ENCODE measurements around the gene PRRC2A. TPM values are rescaled to one million over a fixed set of nuclear protein-coding genes. Genes with fewer than 3 reads are reported as not detected.

Gene PRRC2A
- total RNA-seq, 3 donors from 2014 or later (not counting 1 experiment from before 2014, with no cell fraction given) = 264 to 294 (median 294) TPM

DNA sequence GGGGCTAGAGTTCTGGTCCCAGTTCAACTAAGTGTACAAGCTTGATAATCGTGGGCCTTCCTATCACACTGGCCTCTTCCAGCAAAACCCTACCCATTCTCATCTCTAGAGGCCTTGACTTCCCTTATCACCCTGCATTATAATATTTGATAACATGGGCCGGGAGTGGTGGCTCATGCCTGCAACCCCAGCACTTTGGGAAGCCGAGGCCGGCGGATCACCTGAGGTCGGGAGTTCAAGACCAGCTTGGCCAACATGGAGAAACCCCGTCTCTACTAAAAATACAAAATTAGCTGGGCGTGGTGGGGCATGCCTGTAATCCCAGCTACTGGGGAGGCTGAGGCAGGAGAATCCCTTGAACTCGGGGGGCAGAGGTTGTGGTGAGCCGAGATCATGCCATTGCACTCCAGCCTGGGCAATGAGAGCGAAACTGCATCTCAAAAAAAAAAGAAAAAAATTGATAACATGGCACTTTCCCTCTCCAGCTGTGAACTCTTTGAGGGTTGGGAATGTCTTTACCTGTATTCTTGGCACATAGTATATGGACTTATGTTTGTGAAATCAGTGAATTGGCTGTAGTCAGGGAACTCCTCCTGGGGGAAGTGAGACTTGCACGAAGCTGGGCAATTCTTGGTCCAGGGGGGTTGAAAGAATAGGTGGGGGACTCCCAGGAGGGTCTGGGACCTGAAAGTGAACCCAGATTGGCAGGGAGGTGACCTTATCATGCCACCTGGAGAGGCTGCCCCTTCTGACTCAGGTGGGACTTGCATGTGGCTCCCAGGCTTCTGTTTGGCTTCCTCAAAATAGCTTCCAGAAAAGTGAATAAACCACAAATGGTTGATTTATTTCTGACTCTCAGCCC lies 41.0 kb downstream of the PRRC2A start:
- peak overlapping the region; percentile 88 for H3K4me3 ChIP-seq (ENCODE audit: low read length)
- DNase-seq = no peak

GRCh38 chr6:31662124-31662723 lies 41.7 kb downstream of the PRRC2A start:
- no peak for TF ChIP-seq CTCF (IDR thresholded peaks at IDR 0.05)
- no peaks in the 10 kb centered on the region for H3K36me3 Mint-ChIP-seq
- peak overlapping the region; percentile 53 for H3K4me3 Mint-ChIP-seq
- Histone ChIP-seq H3K27me3 (ENCODE audit: control insufficient read depth, insufficient read depth, low read length) (no peaks in the 10 kb centered on the region), H3K27ac (ENCODE audit: low read length) (no peak overlapping the region), H3K4me1 (ENCODE audit: control insufficient read depth, insufficient read depth, low read length) (peaks cover 76% of the 10 kb centered on the region), H3K36me3 (ENCODE audit: control insufficient read depth, insufficient read depth, low read length) (peaks cover 23% of the 10 kb centered on the region), H3K9me3 (ENCODE audit: control insufficient read depth, insufficient read depth, low read length) (no peaks in the 10 kb centered on the region), H3K4me3 (ENCODE audit: low read length) (no peak overlapping the region)
- no peaks in the 10 kb centered on the region for H3K9me3 Mint-ChIP-seq
- H3K27me3 Mint-ChIP-seq (ENCODE audit: low read depth in 2 of 2) = no peaks in the 10 kb centered on the region
- ATAC-seq (no peak), DNase-seq (no peak)
- intact Hi-C loops (cut with micrococcal nuclease) = loop anchor here (5.0 to 10.0 kb wide), 2 partner anchors 105 to 513 kb away; partner anchors contain the start of genes AGPAT1 and RNF5
- peaks cover 62 to 78% of the 10 kb centered on the region in 2 donors for H3K4me1 Mint-ChIP-seq
- 96% methylated on average over 12 of the region's 12 CpGs for WGBS (ENCODE audit: insufficient coverage)
- H3K27ac Mint-ChIP-seq = peak overlapping the region in 1 of 2 donors; percentile 89

More for the DNA sequence above, 41.0 kb downstream of the PRRC2A start:
- TF ChIP-seq CTCF (IDR thresholded peaks at IDR 0.05) = no peak
- WGBS (ENCODE audit: insufficient coverage) = 96% methylated on average over 12 of the region's 12 CpGs
- Mint-ChIP-seq H3K4me3 (peak overlapping the region; percentile 90), H3K4me1 (peaks cover 58 to 75% of the 10 kb centered on the region in 2 donors), H3K9me3 (no peaks in the 10 kb centered on the region), H3K27me3 (ENCODE audit: low read depth in 2 of 2) (no peaks in the 10 kb centered on the region), H3K27ac (peak overlapping the region; percentile 83 to 89), H3K36me3 (no peaks in the 10 kb centered on the region)
- H3K36me3 ChIP-seq (ENCODE audit: control insufficient read depth, insufficient read depth, low read length) = peaks cover 21% of the 10 kb centered on the region
- intact Hi-C loops (cut with micrococcal nuclease) = loop anchor here (5.0 to 10.0 kb wide), 2 partner anchors 104 to 513 kb away; partner anchors contain the start of genes AGPAT1 and RNF5
- no peaks in the 10 kb centered on the region for H3K9me3 ChIP-seq (ENCODE audit: control insufficient read depth, insufficient read depth, low read length)
- H3K4me1 ChIP-seq (ENCODE audit: control insufficient read depth, insufficient read depth, low read length) = peaks cover 72% of the 10 kb centered on the region
- ATAC-seq = no peak
- no peaks in the 10 kb centered on the region for H3K27me3 ChIP-seq (ENCODE audit: control insufficient read depth, insufficient read depth, low read length)
- peak overlapping the region; percentile 69 for H3K27ac ChIP-seq (ENCODE audit: low read length)

DNA sequence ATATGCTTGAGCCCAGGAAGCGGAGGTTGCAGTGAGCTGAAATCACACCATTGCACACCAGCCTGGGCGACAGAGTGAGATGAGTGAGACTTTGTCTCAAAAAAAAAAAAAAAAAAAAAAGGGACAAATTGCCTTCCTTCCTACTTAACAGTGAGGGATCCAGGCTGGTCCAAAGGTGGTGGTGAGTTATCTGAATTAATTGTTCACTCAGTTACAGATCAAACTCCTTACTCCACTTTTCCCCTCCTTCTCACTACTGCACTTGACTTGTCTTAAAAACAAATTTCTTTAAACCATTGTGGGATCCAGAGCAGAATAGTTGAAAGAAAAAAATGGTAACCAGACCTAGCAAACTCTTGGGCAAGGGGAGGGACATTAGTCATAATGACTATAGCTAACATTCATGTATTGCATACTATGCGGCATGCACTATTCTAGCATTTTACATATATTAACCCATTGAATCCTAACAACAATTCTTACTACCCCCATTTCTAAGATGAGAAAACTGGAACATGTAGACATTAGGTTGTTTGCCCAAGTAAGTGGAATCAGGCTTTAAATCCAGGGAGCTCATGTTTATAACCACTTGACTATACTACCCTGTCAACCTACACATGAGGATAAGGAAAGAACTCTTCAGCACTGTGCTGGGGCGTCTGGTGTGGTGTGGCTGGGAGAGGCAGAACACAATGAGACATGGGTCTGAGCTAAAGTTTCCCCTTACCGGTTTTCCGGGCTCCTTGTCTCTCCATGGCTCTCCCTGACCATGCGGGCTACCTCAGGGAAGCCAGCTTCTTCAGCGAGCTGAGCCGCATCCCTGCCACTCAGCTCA lies 42.8 kb downstream of the PRRC2A start:
- ATAC-seq (no peak), DNase-seq (no peak)
- Mint-ChIP-seq H3K4me1 (peaks cover 53 to 75% of the 10 kb centered on the region in 2 donors), H3K27ac (peak overlapping the region; percentile 97 to 100), H3K27me3 (ENCODE audit: low read depth in 2 of 2) (no peaks in the 10 kb centered on the region), H3K4me3 (peak overlapping the region; percentile 96), H3K9me3 (no peaks in the 10 kb centered on the region), H3K36me3 (no peaks in the 10 kb centered on the region)
- Histone ChIP-seq H3K4me1 (ENCODE audit: control insufficient read depth, insufficient read depth, low read length) (peaks cover 65% of the 10 kb centered on the region), H3K27me3 (ENCODE audit: control insufficient read depth, insufficient read depth, low read length) (no peaks in the 10 kb centered on the region), H3K36me3 (ENCODE audit: control insufficient read depth, insufficient read depth, low read length) (peaks cover 28% of the 10 kb centered on the region), H3K9me3 (ENCODE audit: control insufficient read depth, insufficient read depth, low read length) (no peaks in the 10 kb centered on the region), H3K4me3 (ENCODE audit: low read length) (no peak overlapping the region), H3K27ac (ENCODE audit: low read length) (peak overlapping the region; percentile 92)
- TF ChIP-seq CTCF (IDR thresholded peaks at IDR 0.05) = no peak
- intact Hi-C loops (cut with micrococcal nuclease) = loop anchor here (5.0 to 10.0 kb wide), 2 partner anchors 106 to 511 kb away; partner anchors contain the start of genes AGPAT1 and RNF5
- 89% methylated on average over 8 of the region's 9 CpGs for WGBS (ENCODE audit: insufficient coverage)

Measured in natural killer cell (primary cell).